Measurements from ENCODE around the gene PPM1E. TPM values are rescaled to one million over a fixed set of nuclear protein-coding genes. Genes with fewer than 3 reads are reported as not detected.
"Not testable (repeated sequence)": the region's sequence is repeated elsewhere in the genome, so short reads cannot be mapped to it uniquely, and the experiment has no call there.

PPM1E gene
- polyA plus RNA-seq, 2 of the 4 experiments (the other 2 are of a cell fraction) = 0.05 to 0.25 TPM

- TF ChIP-seq RARB (CRISPR knock-in tag; IDR thresholded peaks at IDR 0.05) (no peak), JUNB (IDR thresholded peaks at IDR 0.05) (no peak)
Observed at GRCh38 chr17:58840820-58841612, 85.4 kb downstream of the PPM1E start (continued).

GRCh38 chr17:58846413-58846812 lies 90.8 kb downstream of the PPM1E start:
- not testable (repeated sequence) for FAIRE-seq

GRCh38 chr17:58850106-58850505 lies 94.5 kb downstream of the PPM1E start:
- POLR2A ChIA-PET; H3K4me2 ChIP-seq; H3K27ac ChIP-seq; FAIRE-seq; DNase-seq (ENCODE audit: low read depth in 1 of 2, low spot score in 1 of 2); CTCF ChIA-PET; ATAC-seq; H3K4me3 ChIP-seq; H3K4me1 ChIP-seq: not testable (repeated sequence)
- 66% methylated on average over 2 of the region's 2 CpGs for WGBS (ENCODE audit: missing lambda C conversion rate)
- peaks cover 10% of the 10 kb centered on the region; the same call in 1 of the 3 replicates for H3K9me3 ChIP-seq

More at GRCh38 chr17:58846413-58846812, 90.8 kb downstream of the PPM1E start:
- ATAC-seq; H3K9me3 ChIP-seq; CTCF ChIA-PET; POLR2A ChIA-PET; H3K4me2 ChIP-seq; DNase-seq (ENCODE audit: low read depth in 1 of 2, low spot score in 1 of 2); H3K27ac ChIP-seq; H3K4me3 ChIP-seq; H3K4me1 ChIP-seq: not testable (repeated sequence)
- WGBS (ENCODE audit: missing lambda C conversion rate) = 0% methylated on average over 3 of the region's 3 CpGs

- TF ChIP-seq TFCP2L1 (CRISPR knock-in tag; IDR thresholded peaks at IDR 0.05) (no peak), JUN (IDR thresholded peaks at IDR 0.05) (no peak), ZNF302 (CRISPR knock-in tag; IDR thresholded peaks at IDR 0.05) (no peak), EP300 (IDR thresholded peaks at IDR 0.05) (no peak), ELK1 (IDR thresholded peaks at IDR 0.05; ENCODE audit: low read depth, low read length) (no peak), RCOR1 (IDR thresholded peaks at IDR 0.05; ENCODE audit: low read depth, low read length) (no peak), HOXB5 (CRISPR knock-in tag; IDR thresholded peaks at IDR 0.05) (no peak), CEBPB (IDR thresholded peaks at IDR 0.05) (no peak), CBX2 (IDR thresholded peaks at IDR 0.05; ENCODE audit: borderline replicate concordance, low read depth) (no peak), FOSL2 (IDR thresholded peaks at IDR 0.05) (no peak), FOSL2 (CRISPR knock-in tag; IDR thresholded peaks at IDR 0.05) (no peak), RNF2 (IDR thresholded peaks at IDR 0.05; ENCODE audit: borderline replicate concordance, low read depth) (no peak), JUNB (IDR thresholded peaks at IDR 0.05) (no peak), HOXB13 (CRISPR knock-in tag; IDR thresholded peaks at IDR 0.05; ENCODE audit: low read depth) (no peak)
- Histone ChIP-seq H3K4me1 (no peaks in the 10 kb centered on the region), H3K27ac (no peak overlapping the region), H3K9me3 (no peaks in the 10 kb centered on the region), H3K4me2 (no peak overlapping the region), H3K4me3 (no peak overlapping the region)
- no peak for ATAC-seq
- WGBS (ENCODE audit: missing lambda C conversion rate) = 43% methylated on average over 6 of the region's 6 CpGs
- DNase-seq (ENCODE audit: low read depth in 1 of 2, low spot score in 1 of 2) = no peak
- POLR2A ChIA-PET = no interaction called here
- FAIRE-seq = no peak
- CTCF ChIA-PET = no interaction called here
Observed at GRCh38 chr17:58865301-58865700, 109.6 kb downstream of the PPM1E start.

GRCh38 chr17:58870747-58871146 lies 115.1 kb downstream of the PPM1E start:
- H3K4me1 ChIP-seq = no peaks in the 10 kb centered on the region
- H3K9me3 ChIP-seq = no peaks in the 10 kb centered on the region
- ChIA-PET POLR2A (no interaction called here), CTCF (interaction anchor here (0.8 to 1.2 kb wide), 4 partner anchors 9 to 45 kb away, joined by 3 to 5 read pairs (median 3); no protein-coding TSS in a partner anchor)
- H3K27ac ChIP-seq = no peak overlapping the region
- no peak overlapping the region for H3K4me3 ChIP-seq
- peak in 1 of 2 experiments; percentile 13 for DNase-seq (ENCODE audit: low read depth in 1 of 2, low spot score in 1 of 2)
- 40% methylated on average over 4 of the region's 4 CpGs for WGBS (ENCODE audit: missing lambda C conversion rate)
- TF ChIP-seq RAD21 (conservative IDR thresholded peaks at IDR 0.05 in 1 of 2, IDR thresholded peaks at IDR 0.05 in 1 of 2) = peak in 1 of 2 experiments; percentile 17; a peak in 2 of 5 replicates
- no peak for TF ChIP-seq KDM5A (IDR thresholded peaks at IDR 0.05)
- no peak for TF ChIP-seq FOSL2 (IDR thresholded peaks at IDR 0.05)
- no peak for TF ChIP-seq FOSL2 (CRISPR knock-in tag; IDR thresholded peaks at IDR 0.05)
- TF ChIP-seq MYC (IDR thresholded peaks at IDR 0.05; ENCODE audit: borderline replicate concordance, low read length) = no peak
- TF ChIP-seq HDAC2 (IDR thresholded peaks at IDR 0.05) = no peak
- TF ChIP-seq HOXB13 (CRISPR knock-in tag; IDR thresholded peaks at IDR 0.05; ENCODE audit: low read depth) = no peak
- no peak for TF ChIP-seq NR3C1 (IDR thresholded peaks at IDR 0.05)
- TF ChIP-seq NFE2L2 (conservative IDR thresholded peaks at IDR 0.05; ENCODE audit: low read length) = no peak
- no peak overlapping the region for H3K4me2 ChIP-seq
- ATAC-seq = no peak
- FAIRE-seq = no peak

All from A549 (cell line).